OCI-LY7 (cell line): ENCODE measurements around the gene SFXN5. TPM values are rescaled to one million over a fixed set of nuclear protein-coding genes. Genes with fewer than 3 reads are reported as not detected.

Experiments
- BruUV-seq: library from RNA; stranded (reverse); fragments of 400-500 nt; replicated peaks from 2 replicates; lab custom pipeline; 2021; lab: Mats Ljungman, UMichigan
- CTCF ChIA-PET: fragments of 300-600 bp; sonication (Branson Sonifier 250); formaldehyde crosslinking; loops from one replicate; lab custom pipeline; 2022; ENCODE audit warnings: antibody characterized with exemption; ENCODE audit not compliant: unreplicated experiment; lab: Charles Lee
- POLR2A ChIA-PET: fragments of 300-600 bp; sonication (Branson Sonifier 250); formaldehyde crosslinking; loops from one replicate; lab custom pipeline; 2022; ENCODE audit warnings: antibody characterized with exemption; lab: Charles Lee
- DNase-seq: peaks from one replicate; pipeline ENCODE4 v3.0.0-alpha.2; 2015; ENCODE audit warnings: low spot score
- H2AFZ ChIP-seq: fragments of 200-600 bp; sonication (generic), shearing (Covaris generic); 2 replicates; pipeline ENCODE4 v1.6.1; 2014; ENCODE audit warnings: mild to moderate bottlenecking, antibody characterized with exemption, low read length, moderate library complexity
- H3K27ac ChIP-seq: fragments of 200-600 bp; sonication (generic); 2 replicates; pipeline ENCODE4 v1.5.1; 2014; ENCODE audit warnings: mixed run types, low read depth, mild to moderate bottlenecking, moderate library complexity, low read length, inconsistent platforms; ENCODE audit not compliant: poor library complexity, severe bottlenecking
- H3K36me3 ChIP-seq: fragments of 200-600 bp; sonication (generic); 2 replicates; pipeline ENCODE4 v1.6.1; 2014; ENCODE audit warnings: mild to moderate bottlenecking, antibody characterized with exemption, low read length, moderate library complexity, mixed read lengths; ENCODE audit not compliant: insufficient read depth
- H3K4me1 ChIP-seq: fragments of 200-600 bp; sonication (generic); 2 replicates; pipeline ENCODE4 v1.5.1; 2014; ENCODE audit warnings: mild to moderate bottlenecking, low read length; ENCODE audit not compliant: insufficient read depth, poor library complexity, severe bottlenecking
- H3K4me2 ChIP-seq: fragments of 200-600 bp; sonication (generic); 2 replicates; pipeline ENCODE4 v1.6.1; 2014; ENCODE audit warnings: mild to moderate bottlenecking, low read length
- H3K4me3 ChIP-seq: fragments of 200-600 bp; sonication (generic); 2 replicates; pipeline ENCODE4 v1.5.1; 2014; ENCODE audit warnings: mild to moderate bottlenecking, low read depth, low read length; ENCODE audit not compliant: poor library complexity, severe bottlenecking
- H3K79me2 ChIP-seq: fragments of 200-600 bp; sonication (generic); 2 replicates; pipeline ENCODE4 v1.6.1; 2016; ENCODE audit warnings: low read depth, mild to moderate bottlenecking, low read length, moderate library complexity, mixed read lengths; ENCODE audit not compliant: insufficient read depth
- H3K9me2 ChIP-seq: fragments of 200-600 bp; sonication (generic); 2 replicates; pipeline ENCODE4 v1.6.1; 2016; ENCODE audit warnings: mild to moderate bottlenecking, low read length, mixed read lengths; ENCODE audit not compliant: insufficient read depth
- H3K9me3 ChIP-seq: fragments of 200-600 bp; sonication (generic); 2 replicates; pipeline ENCODE4 v1.6.1; 2014; ENCODE audit warnings: mild to moderate bottlenecking, mixed run types, low read length, mixed read lengths
- H4K20me1 ChIP-seq: fragments of 200-600 bp; sonication (generic); 2 replicates; pipeline ENCODE4 v1.6.1; 2014; ENCODE audit warnings: mild to moderate bottlenecking, antibody characterized with exemption, low read length, moderate library complexity, mixed read lengths; ENCODE audit not compliant: insufficient read depth
- EZH2phosphoT487 ChIP-seq: fragments of 200-600 bp; sonication (generic); IDR thresholded peaks from 2 replicates; pipeline ENCODE4 v1.6.1; 2018; ENCODE audit warnings: low read depth, borderline replicate concordance, mild to moderate bottlenecking, mixed run types, antibody characterized with exemption, low read length, moderate library complexity, mixed read lengths
- intact Hi-C: fragments of 100-400 bp; cut with micrococcal nuclease; formaldehyde crosslinking; loops from one replicate; pipeline ENCODE4 v1.10.0; 2022; ENCODE audit not compliant: unreplicated experiment
- total RNA-seq, 2 experiments: library from RNA; depleted of rRNA in 1 of 2; stranded (reverse); fragments of >200 nt in 1 of 2; shearing (Covaris generic) in 1 of 2; gene quantifications; 2 replicates each; pipeline ENCODE4 v1.2.3, GENCODE V29; 2014 to 2022
- TF ChIP-seq, protein P1 (sequence below): fragments of 200-600 bp; sonication (generic); conservative IDR thresholded peaks from 2 replicates; pipeline ENCODE4 v1.5.1; 2014; ENCODE audit warnings: mild to moderate bottlenecking, antibody characterized with exemption, low read length, moderate library complexity, mixed read lengths

Gene SFXN5
- total RNA-seq, 2 experiments from 2014 or later, result 4.5 to 10.5 TPM

DNA sequence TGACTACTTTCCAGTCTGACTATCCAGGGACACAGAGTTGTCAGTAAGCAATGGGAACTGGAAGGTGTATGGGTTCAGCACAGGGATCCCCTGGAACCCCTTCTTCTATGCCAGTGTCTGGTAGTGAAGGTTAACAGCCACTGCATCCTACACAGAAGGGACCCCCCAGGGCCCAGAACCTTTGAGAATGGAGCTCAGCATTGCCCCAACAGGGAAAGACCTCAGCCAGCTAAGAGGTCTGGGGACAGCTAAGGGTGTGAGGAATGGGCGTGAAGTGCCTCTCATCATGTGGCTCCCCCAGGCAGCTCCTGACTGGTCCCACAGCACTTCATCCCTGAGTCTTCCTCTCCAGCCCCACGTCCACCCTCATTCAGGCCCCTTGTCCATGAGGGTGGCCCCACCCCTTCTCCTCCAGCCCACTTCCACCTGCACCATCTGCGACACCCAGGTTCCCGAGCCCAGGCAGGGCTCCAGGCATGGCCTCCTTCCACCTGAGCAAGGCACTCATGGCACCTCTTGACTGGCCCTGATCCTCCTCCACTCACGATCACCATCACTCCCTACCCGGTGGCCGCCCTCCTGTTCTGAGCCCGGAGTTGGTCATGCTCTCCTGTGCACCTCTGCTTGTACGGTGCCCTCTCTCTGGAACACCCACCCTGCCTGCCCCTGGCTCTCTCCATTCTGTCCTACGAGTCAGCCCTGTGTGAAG lies 77.1 kb downstream of the SFXN5 start:
- no TSS peak for BruUV-seq
- no peak for TF ChIP-seq EZH2phosphoT487
- TF ChIP-seq, protein P1, sequence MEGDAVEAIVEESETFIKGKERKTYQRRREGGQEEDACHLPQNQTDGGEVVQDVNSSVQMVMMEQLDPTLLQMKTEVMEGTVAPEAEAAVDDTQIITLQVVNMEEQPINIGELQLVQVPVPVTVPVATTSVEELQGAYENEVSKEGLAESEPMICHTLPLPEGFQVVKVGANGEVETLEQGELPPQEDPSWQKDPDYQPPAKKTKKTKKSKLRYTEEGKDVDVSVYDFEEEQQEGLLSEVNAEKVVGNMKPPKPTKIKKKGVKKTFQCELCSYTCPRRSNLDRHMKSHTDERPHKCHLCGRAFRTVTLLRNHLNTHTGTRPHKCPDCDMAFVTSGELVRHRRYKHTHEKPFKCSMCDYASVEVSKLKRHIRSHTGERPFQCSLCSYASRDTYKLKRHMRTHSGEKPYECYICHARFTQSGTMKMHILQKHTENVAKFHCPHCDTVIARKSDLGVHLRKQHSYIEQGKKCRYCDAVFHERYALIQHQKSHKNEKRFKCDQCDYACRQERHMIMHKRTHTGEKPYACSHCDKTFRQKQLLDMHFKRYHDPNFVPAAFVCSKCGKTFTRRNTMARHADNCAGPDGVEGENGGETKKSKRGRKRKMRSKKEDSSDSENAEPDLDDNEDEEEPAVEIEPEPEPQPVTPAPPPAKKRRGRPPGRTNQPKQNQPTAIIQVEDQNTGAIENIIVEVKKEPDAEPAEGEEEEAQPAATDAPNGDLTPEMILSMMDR, result no peak
- H3K4me2 ChIP-seq, result no peak overlapping the region
- POLR2A ChIA-PET, result no interaction called here
- CTCF ChIA-PET, result interaction anchor here (0.8 kb wide), 1 partner anchor 183 kb away, joined by 4 read pairs; no protein-coding TSS in a partner anchor
- no peaks in the 10 kb centered on the region for H3K9me3 ChIP-seq
- H3K4me1 ChIP-seq, result no peaks in the 10 kb centered on the region
- no peak overlapping the region for H2AFZ ChIP-seq
- no peak overlapping the region for H3K4me3 ChIP-seq
- no peaks in the 10 kb centered on the region for H3K79me2 ChIP-seq
- H3K27ac ChIP-seq, result no peak overlapping the region
- DNase-seq, result no peak
- no peaks in the 10 kb centered on the region for H3K36me3 ChIP-seq
- H3K9me2 ChIP-seq, result no peaks in the 10 kb centered on the region
- H4K20me1 ChIP-seq, result no peaks in the 10 kb centered on the region
- intact Hi-C loops, result no loop called here

DNA sequence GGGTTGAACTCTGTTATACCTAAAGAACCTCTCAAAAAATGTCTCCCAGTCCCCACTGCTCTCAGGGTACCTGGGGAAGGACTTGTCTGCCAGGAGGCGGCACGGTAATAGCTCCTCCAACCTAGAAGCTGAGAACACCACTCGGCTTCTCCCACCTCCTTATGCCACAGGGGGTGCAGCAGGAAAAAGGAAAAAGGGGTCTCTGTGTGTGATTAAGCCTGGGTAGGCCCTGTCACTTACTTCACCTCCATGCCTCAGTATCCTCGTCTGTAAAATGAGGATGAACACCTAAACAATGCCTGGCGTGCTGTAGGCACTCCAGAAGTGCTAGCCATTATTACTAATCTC lies 77.6 kb downstream of the SFXN5 start:
- Histone ChIP-seq H3K4me1 (no peaks in the 10 kb centered on the region), H3K4me2 (no peak overlapping the region), H4K20me1 (no peaks in the 10 kb centered on the region), H3K36me3 (no peaks in the 10 kb centered on the region), H3K9me3 (no peaks in the 10 kb centered on the region), H3K79me2 (no peaks in the 10 kb centered on the region), H3K4me3 (no peak overlapping the region), H3K9me2 (no peaks in the 10 kb centered on the region), H2AFZ (no peak overlapping the region), H3K27ac (no peak overlapping the region)
- no peak for DNase-seq
- no peak for TF ChIP-seq EZH2phosphoT487
- TF ChIP-seq, protein P1, result no peak
- POLR2A ChIA-PET, result no interaction called here
- BruUV-seq, result no TSS peak
- intact Hi-C loops, result loop anchor here (1.0 kb wide), 2 partner anchors 169 to 183 kb away; no protein-coding TSS in a partner anchor
- CTCF ChIA-PET, result interaction anchor here (0.8 kb wide), 1 partner anchor 183 kb away, joined by 4 read pairs; no protein-coding TSS in a partner anchor
